HEK293T (cell line): Measurements from ENCODE around the gene MT1H.

Experiments used
- CTCF ChIA-PET: fragments of 350-600 bp; formaldehyde crosslinking; extraction: SDS; loops from one replicate; lab custom pipeline; 2021; ENCODE audit warnings: antibody characterized with exemption, inconsistent platforms; lab: Yijun Ruan, JAX
- POLR2A ChIA-PET: fragments of 350-600 bp; formaldehyde crosslinking; extraction: SDS; loops from one replicate; lab custom pipeline; 2020; ENCODE audit warnings: antibody characterized with exemption, inconsistent platforms; lab: Yijun Ruan, JAX
- DNase-seq: peaks from one replicate; pipeline ENCODE4 v3.0.0; 2012; ENCODE audit warnings: mixed read lengths; ENCODE audit errors: extremely low spot score
- ARNT ChIP-seq: fragments of 450-650 bp; IDR thresholded peaks from 2 replicates; pipeline ENCODE4 v1.6.1; 2017; ENCODE audit warnings: mild to moderate bottlenecking
- BHLHE40 ChIP-seq: fragments of 450-650 bp; IDR thresholded peaks from 2 replicates; pipeline ENCODE4 v1.6.1; 2016; ENCODE audit warnings: mild to moderate bottlenecking, moderate library complexity, borderline replicate concordance
- CTBP1 ChIP-seq: fragments of 450-650 bp; IDR thresholded peaks from 2 replicates; pipeline ENCODE4 v1.6.1; 2016; ENCODE audit warnings: borderline replicate concordance
- ELF4 ChIP-seq: fragments of 450-650 bp; IDR thresholded peaks from 2 replicates; pipeline ENCODE4 v1.6.1; 2017; ENCODE audit warnings: antibody characterized with exemption
- FOXA1 ChIP-seq: fragments of 450-650 bp; IDR thresholded peaks from 2 replicates; pipeline ENCODE4 v1.6.1; 2016; ENCODE audit warnings: mild to moderate bottlenecking
- FOXK2 ChIP-seq: fragments of 450-650 bp; IDR thresholded peaks from 2 replicates; pipeline ENCODE4 v1.6.1; 2016; ENCODE audit warnings: mild to moderate bottlenecking
- FOXM1 ChIP-seq: fragments of 450-650 bp; IDR thresholded peaks from 2 replicates; pipeline ENCODE4 v1.6.1; 2017; ENCODE audit warnings: mild to moderate bottlenecking, borderline replicate concordance
- HDGF ChIP-seq: fragments of 450-650 bp; IDR thresholded peaks from 2 replicates; pipeline ENCODE4 v1.6.1; 2017; ENCODE audit warnings: antibody characterized with exemption, borderline replicate concordance
- L3MBTL2 ChIP-seq: fragments of 450-650 bp; conservative IDR thresholded peaks from 2 replicates; pipeline ENCODE4 v1.6.1; 2016; ENCODE audit warnings: mild to moderate bottlenecking
- LEF1 ChIP-seq: fragments of 450-650 bp; IDR thresholded peaks from 2 replicates; pipeline ENCODE4 v1.6.1; 2017; ENCODE audit warnings: mild to moderate bottlenecking, borderline replicate concordance
- NFRKB ChIP-seq: fragments of 450-650 bp; IDR thresholded peaks from 2 replicates; pipeline ENCODE4 v1.6.1; 2016; ENCODE audit warnings: mild to moderate bottlenecking, moderate library complexity
- SP1 ChIP-seq: fragments of 450-650 bp; IDR thresholded peaks from 2 replicates; pipeline ENCODE4 v1.6.1; 2017
- SUZ12 ChIP-seq: fragments of 450-650 bp; IDR thresholded peaks from 2 replicates; pipeline ENCODE4 v1.6.1; 2016; ENCODE audit warnings: mild to moderate bottlenecking
- TARDBP ChIP-seq: fragments of 450-650 bp; IDR thresholded peaks from 2 replicates; pipeline ENCODE4 v1.6.1; 2016
- ZNF384 ChIP-seq: fragments of 450-650 bp; IDR thresholded peaks from 2 replicates; pipeline ENCODE4 v1.6.1; 2016
- TF ChIP-seq, protein P1 (sequence below): fragments of 450-650 bp; IDR thresholded peaks from 2 replicates; pipeline ENCODE4 v1.6.1; 2016

Gene MT1H

GRCh38 chr16:56631197-56631596 lies 38.4 kb upstream of the MT1H start:
- POLR2A ChIA-PET = no interaction called here

GRCh38 chr16:56631832-56632155 lies 37.8 kb upstream of the MT1H start:
- CTCF ChIA-PET = no interaction called here

More at GRCh38 chr16:56631197-56631596, 38.4 kb upstream of the MT1H start:
- no peak for TF ChIP-seq FOXA1
- TF ChIP-seq, protein P1, sequence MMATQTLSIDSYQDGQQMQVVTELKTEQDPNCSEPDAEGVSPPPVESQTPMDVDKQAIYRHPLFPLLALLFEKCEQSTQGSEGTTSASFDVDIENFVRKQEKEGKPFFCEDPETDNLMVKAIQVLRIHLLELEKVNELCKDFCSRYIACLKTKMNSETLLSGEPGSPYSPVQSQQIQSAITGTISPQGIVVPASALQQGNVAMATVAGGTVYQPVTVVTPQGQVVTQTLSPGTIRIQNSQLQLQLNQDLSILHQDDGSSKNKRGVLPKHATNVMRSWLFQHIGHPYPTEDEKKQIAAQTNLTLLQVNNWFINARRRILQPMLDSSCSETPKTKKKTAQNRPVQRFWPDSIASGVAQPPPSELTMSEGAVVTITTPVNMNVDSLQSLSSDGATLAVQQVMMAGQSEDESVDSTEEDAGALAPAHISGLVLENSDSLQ = no peak
- no peak for TF ChIP-seq HDGF
- TF ChIP-seq ARNT = no peak
- no peak for TF ChIP-seq FOXM1
- TF ChIP-seq CTBP1 = no peak
- TF ChIP-seq ZNF384 = no peak
- no peak for TF ChIP-seq L3MBTL2
- TF ChIP-seq TARDBP = no peak
- no peak for TF ChIP-seq ELF4
- TF ChIP-seq NFRKB = no peak
- no peak for TF ChIP-seq FOXK2
- TF ChIP-seq LEF1 = no peak
- TF ChIP-seq SP1 = no peak
- TF ChIP-seq SUZ12 = no peak
- no peak for TF ChIP-seq BHLHE40
- CTCF ChIA-PET = no interaction called here
- no peak for DNase-seq

GRCh38 chr16:56632156-56632847 lies 37.3 kb upstream of the MT1H start, which contains the start of gene MT1M:
Gene MT1M (plus strand): TSS chr16:56632659. CDS start chr16:56632732, 73 bp downstream.
- TF ChIP-seq FOXA1 (no peak), L3MBTL2 (no peak), TARDBP (no peak), FOXM1 (no peak), ELF4 (no peak), ARNT (no peak), ZNF384 (no peak), LEF1 (no peak), FOXK2 (no peak), BHLHE40 (no peak), CTBP1 (no peak), NFRKB (no peak), HDGF (no peak)
- TF ChIP-seq, protein P1 = no peak
- no peak for DNase-seq
- ChIA-PET POLR2A (no interaction called here), CTCF (no interaction called here)

More at GRCh38 chr16:56631832-56632155, 37.8 kb upstream of the MT1H start:
- no peak for DNase-seq
- POLR2A ChIA-PET = no interaction called here
- TF ChIP-seq ARNT = no peak
- no peak for TF ChIP-seq NFRKB
- TF ChIP-seq LEF1 = no peak
- no peak for TF ChIP-seq CTBP1
- TF ChIP-seq FOXK2 = no peak
- TF ChIP-seq SP1 = no peak
- no peak for TF ChIP-seq TARDBP
- no peak for TF ChIP-seq SUZ12
- TF ChIP-seq ELF4 = no peak
- no peak for TF ChIP-seq ZNF384
- TF ChIP-seq FOXM1 = no peak
- TF ChIP-seq HDGF = no peak
- no peak for TF ChIP-seq L3MBTL2
- no peak for TF ChIP-seq FOXA1
- TF ChIP-seq, protein P1 = no peak
- no peak for TF ChIP-seq BHLHE40

DNA sequence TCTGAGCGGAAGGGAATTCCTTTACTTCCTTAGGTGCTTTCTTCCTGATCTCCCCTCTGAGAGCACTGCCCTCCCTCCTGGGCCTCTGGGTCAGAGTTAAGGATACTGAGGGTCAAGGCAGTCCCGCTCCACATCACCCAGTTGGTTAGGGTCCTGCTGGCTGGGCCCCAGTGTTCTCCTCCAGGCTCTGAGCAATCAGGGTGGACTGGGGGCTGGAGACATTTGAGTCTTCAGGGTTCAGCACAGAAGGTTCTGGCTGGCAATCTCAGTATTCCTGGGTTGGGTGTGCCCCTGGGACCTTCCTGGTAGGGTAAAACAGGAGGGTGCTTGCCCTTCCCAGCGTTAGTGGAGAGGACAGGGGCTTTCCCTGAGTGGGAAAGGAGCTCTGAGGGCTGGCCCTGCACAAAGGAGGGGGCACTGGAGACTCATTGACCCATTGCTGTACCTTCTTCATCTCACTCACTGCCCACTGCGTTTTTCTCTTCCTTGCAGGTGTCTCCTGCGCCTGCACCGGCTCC lies 36.7 kb upstream of the MT1H start:
- CTCF ChIA-PET = no interaction called here
- POLR2A ChIA-PET = no interaction called here

GRCh38 chr16:56633535-56633934 lies 36.1 kb upstream of the MT1H start:
- POLR2A ChIA-PET = no interaction called here
- TF ChIP-seq FOXM1 (no peak), SP1 (no peak), FOXA1 (no peak), L3MBTL2 (no peak), ELF4 (no peak), FOXK2 (no peak), CTBP1 (no peak), HDGF (no peak), TARDBP (no peak)
- TF ChIP-seq, protein P1 = no peak
- no peak for DNase-seq
- CTCF ChIA-PET = no interaction called here

More for the DNA sequence above, 36.7 kb upstream of the MT1H start:
- DNase-seq = no peak
- no peak for TF ChIP-seq CTBP1
